ENCODE measurements around the gene GIMAP7.
"Not testable (repeated sequence)": the region's sequence is repeated elsewhere in the genome, so short reads cannot be mapped to it uniquely, and the experiment has no call there.

Gene GIMAP7

GRCh38 chr7:150514748-150515222 lies at the start of gene GIMAP7:
Gene GIMAP7, plus strand, starts transcription at chr7:150514872. Its CDS starts 5,103 bp downstream, at chr7:150519975.
- DNase-seq (ENCODE audit: low read depth in 2 of 3, low spot score in 2 of 3) = peak in 1 of 3 experiments; percentile 50

DNA sequence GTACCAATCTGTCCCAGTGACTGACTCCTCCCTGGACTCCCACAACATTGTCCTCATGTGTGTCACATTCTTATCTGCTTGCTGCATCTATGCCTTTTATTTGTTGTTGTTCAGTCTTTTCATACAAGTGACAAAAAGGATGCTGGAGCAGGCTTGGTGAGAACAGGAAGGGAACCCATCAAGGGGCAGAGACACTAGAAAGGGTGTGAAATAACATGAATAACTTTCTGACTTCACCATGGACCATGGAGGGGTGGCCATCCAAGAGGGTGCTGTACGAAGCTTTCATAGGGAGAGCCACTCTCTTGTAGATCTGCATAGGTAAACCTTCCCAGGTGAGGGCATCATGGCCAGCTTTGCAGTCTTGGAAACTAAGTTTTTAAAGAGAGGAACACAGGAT lies 49.7 kb upstream of the GIMAP7 start:
- DNase-seq (ENCODE audit: low read depth in 2 of 3, low spot score in 2 of 3) = no peak

DNA sequence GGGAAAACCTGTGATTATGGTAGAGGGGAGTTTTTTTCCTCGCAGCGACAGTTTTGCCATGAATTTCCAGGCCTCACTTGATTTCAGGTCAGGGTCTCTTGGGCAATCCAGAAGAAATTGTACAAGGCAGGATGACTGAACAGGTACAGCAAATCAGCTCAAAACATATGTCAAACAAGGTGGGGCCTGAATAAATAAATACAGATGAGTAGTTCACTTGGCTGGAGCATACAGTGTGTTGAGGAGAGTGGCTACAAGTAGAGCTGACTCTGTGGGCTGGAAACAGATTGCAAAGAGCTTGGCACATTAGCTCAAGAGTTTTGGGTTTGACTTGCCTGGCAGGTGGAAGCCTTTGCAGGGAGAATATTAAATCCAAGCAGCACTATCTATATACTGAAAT lies 49.3 kb upstream of the GIMAP7 start:
- DNase-seq (ENCODE audit: low read depth in 2 of 3, low spot score in 2 of 3) = no peak

DNA sequence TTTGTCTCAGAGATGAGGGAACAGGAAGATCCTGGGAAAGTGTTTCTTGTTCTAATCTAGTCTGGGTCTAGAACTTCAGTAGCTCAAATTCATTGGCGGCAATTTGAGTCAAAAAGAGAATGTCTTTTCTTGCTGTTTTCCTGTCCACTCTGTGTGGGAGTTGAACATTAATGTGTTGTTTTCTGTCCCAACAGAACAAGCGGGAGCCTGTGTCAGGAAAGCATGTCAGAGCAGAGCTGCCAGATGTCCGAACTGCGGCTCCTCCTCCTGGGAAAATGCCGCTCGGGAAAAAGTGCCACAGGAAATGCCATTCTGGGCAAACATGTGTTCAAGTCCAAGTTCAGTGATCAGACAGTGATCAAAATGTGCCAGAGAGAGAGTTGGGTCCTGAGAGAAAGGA lies 48.2 kb upstream of the GIMAP7 start:
- DNase-seq (ENCODE audit: low read depth in 2 of 3, low spot score in 2 of 3) = no peak

- no peak for DNase-seq (ENCODE audit: low read depth in 2 of 3, low spot score in 2 of 3)
Observed at GRCh38 chr7:150468241-150468640, 46.4 kb upstream of the GIMAP7 start.

GRCh38 chr7:150471886-150472285 lies 42.8 kb upstream of the GIMAP7 start:
- no peak for DNase-seq (ENCODE audit: low read depth in 2 of 3, low spot score in 2 of 3)

GRCh38 chr7:150473902-150474301 lies 40.8 kb upstream of the GIMAP7 start:
- DNase-seq (ENCODE audit: low read depth in 2 of 3, low spot score in 2 of 3) = no peak

DNA sequence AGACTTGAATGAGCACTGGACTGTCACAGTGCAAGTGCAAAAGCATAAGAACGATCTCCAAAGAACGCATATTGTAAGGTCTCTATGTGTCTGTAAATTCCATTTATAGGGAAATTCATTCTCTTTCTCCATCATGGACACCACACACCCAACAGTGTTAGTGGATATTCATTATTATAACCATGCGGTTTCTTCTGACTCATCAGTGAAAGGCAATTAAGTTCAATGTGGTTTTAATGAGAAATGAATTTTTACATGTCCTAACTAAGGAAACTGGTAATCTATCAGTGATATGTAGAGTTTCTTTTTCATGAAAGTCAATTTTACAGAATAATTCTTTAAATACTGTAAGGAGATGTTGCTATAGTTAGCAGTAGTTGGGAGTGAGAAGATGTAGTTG lies 38.4 kb upstream of the GIMAP7 start:
- no peak for DNase-seq (ENCODE audit: low read depth in 2 of 3, low spot score in 2 of 3)

DNA sequence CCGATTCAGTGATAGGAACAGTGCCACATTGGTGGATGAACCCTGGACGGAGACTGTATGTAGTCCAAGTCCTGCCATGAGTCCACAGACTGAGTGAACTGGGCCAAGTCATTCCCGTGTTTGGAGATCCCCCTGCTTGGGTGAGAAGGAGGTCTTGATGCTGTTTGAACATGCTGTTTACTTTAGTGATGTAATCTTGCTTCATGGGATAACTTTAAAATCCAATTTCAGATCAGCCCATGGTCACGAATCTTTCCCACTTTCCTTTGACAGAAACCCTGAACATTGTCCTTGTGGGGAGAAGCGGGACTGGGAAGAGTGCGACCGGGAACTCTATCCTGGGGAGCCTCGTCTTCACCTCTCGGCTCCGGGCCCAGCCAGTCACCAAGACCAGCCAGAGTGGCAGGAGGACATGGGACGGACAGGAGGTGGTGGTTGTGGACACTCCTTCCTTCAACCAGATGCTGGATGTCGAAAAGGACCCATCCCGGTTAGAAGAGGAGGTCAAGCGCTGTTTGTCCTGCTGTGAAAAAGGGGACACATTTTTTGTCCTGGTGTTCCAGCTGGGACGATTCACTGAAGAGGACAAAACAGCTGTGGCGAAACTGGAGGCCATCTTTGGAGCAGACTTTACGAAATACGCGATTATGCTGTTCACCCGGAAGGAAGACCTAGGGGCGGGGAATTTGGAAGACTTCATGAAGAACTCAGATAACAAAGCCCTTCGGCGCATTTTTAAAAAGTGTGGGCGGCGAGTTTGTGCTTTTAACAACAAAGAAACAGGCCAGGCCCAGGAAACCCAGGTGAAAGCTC lies 37.6 kb upstream of the GIMAP7 start:
- DNase-seq (ENCODE audit: low read depth in 2 of 3, low spot score in 2 of 3) = no peak

GRCh38 chr7:150479023-150479716 lies 35.5 kb upstream of the GIMAP7 start:
- DNase-seq (ENCODE audit: low read depth in 2 of 3, low spot score in 2 of 3) = no peak

DNA sequence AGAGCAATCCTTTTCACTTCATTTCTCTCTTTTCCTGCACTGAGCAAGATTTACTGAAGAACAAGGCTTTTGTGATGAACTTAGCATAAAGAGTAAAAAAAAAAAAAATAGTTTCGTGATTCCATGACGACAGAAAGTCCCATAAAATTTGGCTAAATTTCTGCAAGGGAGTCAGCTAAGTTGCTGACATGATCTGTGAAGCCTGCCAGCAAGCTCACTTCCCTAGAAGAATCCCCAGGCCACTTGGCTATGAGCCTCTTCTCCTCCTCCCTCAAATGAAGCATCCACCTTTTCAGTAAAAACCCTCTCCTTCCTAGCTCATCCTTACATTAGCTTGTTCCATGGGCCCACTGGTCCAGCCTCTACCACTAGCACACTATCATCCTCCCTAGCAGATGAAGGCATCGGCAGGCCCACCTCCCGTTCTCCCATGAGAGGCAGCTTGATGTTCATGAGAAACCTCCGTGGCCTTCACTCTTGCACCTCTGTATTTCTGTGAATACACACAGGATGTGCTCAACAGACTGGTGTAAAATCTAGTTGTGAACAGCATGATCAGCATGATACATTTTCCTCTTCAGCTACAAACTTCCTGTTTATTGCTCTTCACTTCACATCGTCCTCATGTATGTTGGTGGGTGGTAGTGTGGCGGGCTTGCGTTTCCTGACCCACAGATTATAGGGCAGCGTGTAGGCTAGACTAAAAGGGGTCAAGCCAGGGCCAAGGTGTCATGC lies 33.3 kb upstream of the GIMAP7 start:
- peak in 1 of 3 experiments; percentile 8 for DNase-seq (ENCODE audit: low read depth in 2 of 3, low spot score in 2 of 3)

DNA sequence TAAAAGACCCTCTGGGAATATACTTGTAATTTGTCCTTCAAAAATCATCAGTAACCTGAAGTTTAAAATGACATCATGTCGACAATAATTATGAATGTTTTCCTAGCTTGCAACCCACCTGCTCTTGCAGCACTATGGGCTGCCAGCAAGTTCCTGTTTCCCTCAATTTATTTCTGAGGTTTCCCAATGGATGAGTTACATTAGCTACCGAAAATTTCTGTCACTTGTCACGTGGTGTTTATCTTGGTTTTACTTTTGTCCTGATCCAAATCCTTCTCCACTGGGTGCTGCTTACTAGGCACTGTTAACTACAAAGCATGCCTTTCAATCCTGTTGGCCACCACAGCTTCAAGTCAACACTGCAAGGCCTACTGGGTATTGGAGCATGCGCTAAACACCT lies 32.8 kb upstream of the GIMAP7 start:
- no peak for DNase-seq (ENCODE audit: low read depth in 2 of 3, low spot score in 2 of 3)

GRCh38 chr7:150483514-150483913 lies 31.2 kb upstream of the GIMAP7 start:
- not testable (repeated sequence) for DNase-seq (ENCODE audit: low read depth in 2 of 3, low spot score in 2 of 3)

- not testable (repeated sequence) for DNase-seq (ENCODE audit: low read depth in 2 of 3, low spot score in 2 of 3)
Observed at GRCh38 chr7:150484071-150484470, 30.6 kb upstream of the GIMAP7 start.

GRCh38 chr7:150487625-150488024 lies 27.0 kb upstream of the GIMAP7 start:
- DNase-seq (ENCODE audit: low read depth in 2 of 3, low spot score in 2 of 3) = no peak

GRCh38 chr7:150489782-150490181 lies 24.9 kb upstream of the GIMAP7 start:
- DNase-seq (ENCODE audit: low read depth in 2 of 3, low spot score in 2 of 3) = no peak

GRCh38 chr7:150493442-150493841 lies 21.2 kb upstream of the GIMAP7 start:
- not testable (repeated sequence) for DNase-seq (ENCODE audit: low read depth in 2 of 3, low spot score in 2 of 3)

- no peak for DNase-seq (ENCODE audit: low read depth in 2 of 3, low spot score in 2 of 3)
Observed at GRCh38 chr7:150502519-150502918, 12.2 kb upstream of the GIMAP7 start.

- DNase-seq (ENCODE audit: low read depth in 2 of 3, low spot score in 2 of 3) = no peak
Observed at GRCh38 chr7:150503155-150503554, 11.5 kb upstream of the GIMAP7 start.

- DNase-seq (ENCODE audit: low read depth in 2 of 3, low spot score in 2 of 3) = no peak
Observed at GRCh38 chr7:150503581-150503980, 11.1 kb upstream of the GIMAP7 start.

DNA sequence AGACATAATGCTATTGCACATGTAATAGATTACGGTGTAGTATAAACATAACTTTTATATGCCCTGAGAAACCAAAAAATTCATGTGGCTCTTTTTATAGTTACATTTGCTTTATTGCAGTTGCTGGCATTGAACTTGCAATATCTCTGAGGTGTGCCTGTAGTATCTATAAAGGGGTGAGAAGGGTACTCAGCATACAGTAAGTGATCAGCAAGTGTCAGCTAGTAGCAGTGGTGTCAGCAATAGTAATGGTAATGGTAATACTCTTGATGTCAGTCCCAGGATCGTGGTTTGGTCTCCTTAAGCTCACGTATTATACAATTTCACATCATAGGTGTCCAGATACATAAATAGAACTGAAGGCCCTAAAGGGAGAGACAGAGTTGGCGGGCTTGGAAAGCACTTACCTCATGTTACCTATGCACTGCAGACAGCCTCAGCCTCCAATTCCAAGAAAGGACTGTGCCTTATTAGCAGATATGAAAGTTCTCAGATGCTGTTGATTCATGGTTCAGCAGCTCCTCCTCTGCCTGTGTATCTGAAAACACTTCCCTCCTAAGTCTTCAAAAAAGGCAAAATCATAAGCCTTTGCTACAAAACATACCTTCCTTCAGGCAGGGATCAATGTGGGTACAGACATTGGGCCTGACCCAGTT lies 6.6 kb upstream of the GIMAP7 start:
- DNase-seq (ENCODE audit: low read depth in 2 of 3, low spot score in 2 of 3) = no peak

Measured in activated CD8-positive, alpha-beta memory T cell treated with anti-CD3 and anti-CD28 coated beads for 48 hours (primary cell).